ENCODE data around the gene MMP13.

Gene MMP13

GRCh38 chr11:102934735-102935134, 20.8 kb downstream of the MMP13 start:
- DNase-seq: no peak
- no peak for TF ChIP-seq CTCF (IDR thresholded peaks at IDR 0.05; ENCODE audit: low read depth, low read length)

GRCh38 chr11:102933627-102934026, 21.9 kb downstream of the MMP13 start:
- TF ChIP-seq CTCF (IDR thresholded peaks at IDR 0.05; ENCODE audit: low read depth, low read length): no peak
- H3K27me3 ChIP-seq (ENCODE audit: insufficient read depth, low read depth, severe bottlenecking): no peaks in the 10 kb centered on the region
- no peak for DNase-seq
- H3K4me3 ChIP-seq (ENCODE audit: low read depth, low read length): no peak overlapping the region
- no peaks in the 10 kb centered on the region for H3K9me3 ChIP-seq (ENCODE audit: severe bottlenecking)
- H3K27ac ChIP-seq: no peak overlapping the region
- H3K36me3 ChIP-seq: no peaks in the 10 kb centered on the region

More at GRCh38 chr11:102934735-102935134, 20.8 kb downstream of the MMP13 start:
- no peak overlapping the region for H3K4me3 ChIP-seq (ENCODE audit: low read depth, low read length)
- no peaks in the 10 kb centered on the region for H3K9me3 ChIP-seq (ENCODE audit: severe bottlenecking)
- H3K36me3 ChIP-seq: no peaks in the 10 kb centered on the region
- H3K27me3 ChIP-seq (ENCODE audit: insufficient read depth, low read depth, severe bottlenecking): no peaks in the 10 kb centered on the region
- no peak overlapping the region for H3K27ac ChIP-seq

GRCh38 chr11:102932678-102933077, 22.9 kb downstream of the MMP13 start:
- Histone ChIP-seq H3K27me3 (ENCODE audit: insufficient read depth, low read depth, severe bottlenecking) (no peaks in the 10 kb centered on the region), H3K9me3 (ENCODE audit: severe bottlenecking) (no peaks in the 10 kb centered on the region), H3K27ac (no peak overlapping the region), H3K36me3 (no peaks in the 10 kb centered on the region), H3K4me3 (ENCODE audit: low read depth, low read length) (no peak overlapping the region)
- no peak for DNase-seq
- no peak for TF ChIP-seq CTCF (IDR thresholded peaks at IDR 0.05; ENCODE audit: low read depth, low read length)

- H3K36me3 ChIP-seq: no peaks in the 10 kb centered on the region
- H3K27ac ChIP-seq: no peak overlapping the region
- no peaks in the 10 kb centered on the region for H3K27me3 ChIP-seq (ENCODE audit: insufficient read depth, low read depth, severe bottlenecking)
- no peak for DNase-seq
- TF ChIP-seq CTCF (IDR thresholded peaks at IDR 0.05; ENCODE audit: low read depth, low read length): no peak
- no peak overlapping the region for H3K4me3 ChIP-seq (ENCODE audit: low read depth, low read length)
- H3K9me3 ChIP-seq (ENCODE audit: severe bottlenecking): no peaks in the 10 kb centered on the region
Measured at GRCh38 chr11:102930451-102930850, 25.1 kb downstream of the MMP13 start.

- H3K9me3 ChIP-seq (ENCODE audit: severe bottlenecking): no peaks in the 10 kb centered on the region
- H3K36me3 ChIP-seq: no peaks in the 10 kb centered on the region
- H3K27me3 ChIP-seq (ENCODE audit: insufficient read depth, low read depth, severe bottlenecking): no peaks in the 10 kb centered on the region
- H3K4me3 ChIP-seq (ENCODE audit: low read depth, low read length): no peak overlapping the region
- no peak for DNase-seq
- H3K27ac ChIP-seq: no peak overlapping the region
- no peak for TF ChIP-seq CTCF (IDR thresholded peaks at IDR 0.05; ENCODE audit: low read depth, low read length)
Measured at GRCh38 chr11:102929972-102930371, 25.6 kb downstream of the MMP13 start.

GRCh38 chr11:102929166-102929565, 26.4 kb downstream of the MMP13 start:
- Histone ChIP-seq H3K4me3 (ENCODE audit: low read depth, low read length) (no peak overlapping the region), H3K9me3 (ENCODE audit: severe bottlenecking) (no peaks in the 10 kb centered on the region), H3K27ac (no peak overlapping the region), H3K36me3 (no peaks in the 10 kb centered on the region), H3K27me3 (ENCODE audit: insufficient read depth, low read depth, severe bottlenecking) (no peaks in the 10 kb centered on the region)
- no peak for DNase-seq
- TF ChIP-seq CTCF (IDR thresholded peaks at IDR 0.05; ENCODE audit: low read depth, low read length): no peak

Data from WERI-Rb-1 (cell line).